RWPE2 (cell line): ENCODE data around the gene DYNLT2B.
"Not testable (repeated sequence)": the region's sequence is repeated elsewhere in the genome, so short reads cannot be mapped to it uniquely, and the experiment has no call there.

ENCODE experiments used
- ATAC-seq: fragments of 200-7000 bp; cut with Tn5 transposase; 3 replicates; pipeline ENCODE4 v1.9.1; 2021; ENCODE audit warnings: low read depth
- DNase-seq: peaks from one replicate; pipeline ENCODE4 v3.0.0-alpha.2; 2020; ENCODE audit warnings: low spot score
- H3K27ac ChIP-seq: fragments of 450-650 bp; 2 replicates; pipeline ENCODE4 v1.5.1; 2017; ENCODE audit warnings: mild to moderate bottlenecking; ENCODE audit not compliant: poor library complexity, severe bottlenecking
- H3K27me3 ChIP-seq: fragments of 250-450 bp; sonication (Bioruptor Pico); 2 replicates; pipeline ENCODE4 v1.5.1; 2021; ENCODE audit warnings: mild to moderate bottlenecking, moderate library complexity; ENCODE audit not compliant: insufficient read depth, poor library complexity, severe bottlenecking
- H3K36me3 ChIP-seq: fragments of 250-450 bp; sonication (Bioruptor Pico); 2 replicates; pipeline ENCODE4 v1.5.1; 2020; ENCODE audit warnings: low read depth, mild to moderate bottlenecking, moderate library complexity
- H3K4me1 ChIP-seq: fragments of 250-450 bp; sonication (Bioruptor Pico); 2 replicates; pipeline ENCODE4 v1.5.1; 2021; ENCODE audit warnings: mild to moderate bottlenecking, moderate library complexity; ENCODE audit not compliant: insufficient read depth, poor library complexity, severe bottlenecking
- H3K4me3 ChIP-seq: fragments of 250-450 bp; sonication (Bioruptor Pico); 2 replicates; pipeline ENCODE4 v1.5.1; 2021; ENCODE audit warnings: mild to moderate bottlenecking, moderate library complexity; ENCODE audit not compliant: severe bottlenecking
- H3K9me3 ChIP-seq: fragments of 250-450 bp; sonication (Bioruptor Pico); 2 replicates; pipeline ENCODE4 v1.5.1; 2021; ENCODE audit warnings: mild to moderate bottlenecking, moderate library complexity; ENCODE audit not compliant: severe bottlenecking
- CTCF ChIP-seq: fragments of 450-650 bp; IDR thresholded peaks from one replicate; pipeline ENCODE4 v1.5.1; 2017; ENCODE audit warnings: mild to moderate bottlenecking, moderate library complexity; ENCODE audit not compliant: poor library complexity, severe bottlenecking

Gene DYNLT2B

GRCh38 chr3:196317687-196318467, at the start of gene DYNLT2B:
Gene DYNLT2B, minus strand, starts transcription at chr3:196318240. Its CDS starts 88 bp downstream, at chr3:196318152.
- H3K9me3 ChIP-seq, result no peaks in the 10 kb centered on the region
- no peaks in the 10 kb centered on the region for H3K27me3 ChIP-seq
- H3K4me1 ChIP-seq, result peaks cover 19% of the 10 kb centered on the region
- H3K27ac ChIP-seq, result peak within 1 kb of the TSS; percentile 80
- no peak for TF ChIP-seq CTCF
- ATAC-seq (peak; percentile 79), DNase-seq (peak; percentile 80)
- peak within 1 kb of the TSS; percentile 84 for H3K4me3 ChIP-seq
- peaks cover 16% of the 10 kb centered on the region for H3K36me3 ChIP-seq

- no peak for TF ChIP-seq CTCF
- ATAC-seq, result no peak
- H3K27ac ChIP-seq, result no peak overlapping the region
- H3K4me3 ChIP-seq, result no peak overlapping the region
- peaks cover 57% of the 10 kb centered on the region for H3K36me3 ChIP-seq
- H3K9me3 ChIP-seq, result no peaks in the 10 kb centered on the region
- DNase-seq, result no peak
- no peaks in the 10 kb centered on the region for H3K4me1 ChIP-seq
- no peaks in the 10 kb centered on the region for H3K27me3 ChIP-seq
Observed at GRCh38 chr3:196365736-196366135, 47.7 kb upstream of the DYNLT2B start.

GRCh38 chr3:196360586-196360985, 42.5 kb upstream of the DYNLT2B start:
- no peak for TF ChIP-seq CTCF
- DNase-seq (no peak), ATAC-seq (no peak)
- Histone ChIP-seq H3K27me3 (no peaks in the 10 kb centered on the region), H3K27ac (no peak overlapping the region), H3K9me3 (no peaks in the 10 kb centered on the region), H3K4me1 (no peaks in the 10 kb centered on the region), H3K4me3 (no peak overlapping the region), H3K36me3 (peaks cover 72% of the 10 kb centered on the region)

- not testable (repeated sequence) for H3K4me3 ChIP-seq
- H3K36me3 ChIP-seq, result peaks cover 81% of the 10 kb centered on the region
Observed at GRCh38 chr3:196358540-196358939, 40.5 kb upstream of the DYNLT2B start.

GRCh38 chr3:196357905-196358304, 39.9 kb upstream of the DYNLT2B start:
- H3K4me3 ChIP-seq, result no peak overlapping the region
- H3K27me3 ChIP-seq, result no peaks in the 10 kb centered on the region
- no peak for ATAC-seq
- no peak overlapping the region for H3K27ac ChIP-seq
- TF ChIP-seq CTCF, result no peak
- no peak for DNase-seq
- no peaks in the 10 kb centered on the region for H3K4me1 ChIP-seq
- H3K36me3 ChIP-seq, result peaks cover 75% of the 10 kb centered on the region
- H3K9me3 ChIP-seq, result no peaks in the 10 kb centered on the region

More at GRCh38 chr3:196358540-196358939, 40.5 kb upstream of the DYNLT2B start:
- not testable (repeated sequence) for ATAC-seq, H3K9me3 ChIP-seq, H3K27ac ChIP-seq, H3K4me1 ChIP-seq, DNase-seq, H3K27me3 ChIP-seq
